Gastroesophageal sphincter (tissue), 4 donors: ENCODE measurements around the gene EMILIN2. TPM values are rescaled to one million over a fixed set of nuclear protein-coding genes. Genes with fewer than 3 reads are reported as not detected.

Experiments used
- ATAC-seq: fragments of 150-250 bp; one replicate; pipeline ENCODE4 v1.9.1; 2016; ENCODE audit warnings: mild to moderate bottlenecking, moderate library complexity
- H3K27ac ChIP-seq, 4 donors: fragments of 200-600 bp; sonication (generic) in 3 of 4; 1 replicate in 3 of 4; 2 replicates in 1 of 4; pipeline ENCODE4 v1.5.1; 2016 to 2019
- H3K27me3 ChIP-seq: fragments of 200-600 bp; sonication (generic); one replicate; pipeline ENCODE4 v1.5.1; 2019
- H3K36me3 ChIP-seq, 2 donors: fragments of 200-600 bp; sonication (generic); one replicate each; pipeline ENCODE4 v1.5.1; 2019; ENCODE audit warnings: control low read depth in 1 of 2
- H3K4me1 ChIP-seq, 3 donors: fragments of 200-600 bp; sonication (generic); 1 replicate in 2 of 3; 2 replicates in 1 of 3; pipeline ENCODE4 v1.5.1; 2016 to 2019; ENCODE audit warnings: control low read depth in 2 of 3
- H3K4me3 ChIP-seq, 2 donors: fragments of 200-600 bp; sonication (generic); one replicate each; pipeline ENCODE4 v1.5.1; 2019; ENCODE audit warnings: mild to moderate bottlenecking in 1 of 2, moderate library complexity in 1 of 2
- H3K9me3 ChIP-seq, 3 donors: fragments of 200-600 bp; sonication (generic); one replicate each; pipeline ENCODE4 v1.5.1; 2017 to 2019; ENCODE audit warnings: control low read depth in 2 of 3
- CTCF ChIP-seq, 4 experiments: fragments of 200-600 bp in 2 of 4; fragments of 450-650 bp in 2 of 4; sonication (generic) in 1 of 4; IDR thresholded peaks; one replicate each; pipeline ENCODE4 v1.5.1; 2017 to 2019; ENCODE audit warnings: antibody characterized with exemption in 4 of 4, mild to moderate bottlenecking in 2 of 4, moderate library complexity in 2 of 4
- EP300 ChIP-seq: sonication (generic); formaldehyde crosslinking; IDR thresholded peaks from one replicate; pipeline ENCODE4 v1.6.1; 2017; ENCODE audit warnings: antibody characterized with exemption, mild to moderate bottlenecking
- POLR2A ChIP-seq, 2 donors: fragments of 450-650 bp; IDR thresholded peaks; one replicate each; pipeline ENCODE4 v1.6.1; 2017; ENCODE audit warnings: antibody characterized with exemption in 2 of 2, mild to moderate bottlenecking in 2 of 2, moderate library complexity in 1 of 2
- POLR2AphosphoS5 ChIP-seq: sonication (generic); formaldehyde crosslinking; IDR thresholded peaks from one replicate; pipeline ENCODE4 v1.6.1; 2017; ENCODE audit warnings: antibody characterized with exemption
- WGBS, 2 donors: methylation state at CpG; one replicate each; pipeline ENCODE4 v1.1.5; 2018; ENCODE audit warnings: low coverage in 1 of 2; 5-methylcytosine and 5-hydroxymethylcytosine counted together
- total RNA-seq, 4 donors: library from RNA; depleted of rRNA; stranded (reverse); fragments of >200 nt; gene quantifications; one replicate each; pipeline ENCODE4 v1.1.0, GENCODE V29; 2016

The EMILIN2 gene
- total RNA-seq, 4 donors from 2014 or later: 11.2 to 20.9 (median 17.0) TPM

- Histone ChIP-seq H3K4me3 (no peak overlapping the region), H3K27me3 (no peaks in the 10 kb centered on the region), H3K36me3 (no peaks in the 10 kb centered on the region), H3K4me1 (no peaks in the 10 kb centered on the region), H3K27ac (no peak overlapping the region), H3K9me3 (peaks cover 0 to 38% (median 0%) of the 10 kb centered on the region in 3 donors)
- ATAC-seq: no peak
- TF ChIP-seq CTCF (IDR thresholded peaks at IDR 0.05) (no peak), POLR2A (IDR thresholded peaks at IDR 0.05) (no peak), EP300 (no peak), POLR2AphosphoS5 (no peak)
- WGBS, 2 donors: 100% methylated on average over 1 of the region's 1 CpG
Measured at GRCh38 chr18:2811416-2811815, 35.4 kb upstream of the EMILIN2 start.

GRCh38 chr18:2814928-2815327 lies 31.9 kb upstream of the EMILIN2 start:
- Histone ChIP-seq H3K4me1 (no peaks in the 10 kb centered on the region), H3K36me3 (no peaks in the 10 kb centered on the region), H3K27me3 (no peaks in the 10 kb centered on the region), H3K9me3 (peaks cover 0 to 43% (median 0%) of the 10 kb centered on the region in 3 donors), H3K27ac (no peak overlapping the region), H3K4me3 (no peak overlapping the region)
- no peak for ATAC-seq
- TF ChIP-seq POLR2AphosphoS5: no peak
- no peak for TF ChIP-seq POLR2A (IDR thresholded peaks at IDR 0.05)
- TF ChIP-seq EP300: no peak
- TF ChIP-seq CTCF (IDR thresholded peaks at IDR 0.05): no peak
- WGBS, 2 donors: 90 to 100% methylated on average over 2 of the region's 2 CpGs

DNA sequence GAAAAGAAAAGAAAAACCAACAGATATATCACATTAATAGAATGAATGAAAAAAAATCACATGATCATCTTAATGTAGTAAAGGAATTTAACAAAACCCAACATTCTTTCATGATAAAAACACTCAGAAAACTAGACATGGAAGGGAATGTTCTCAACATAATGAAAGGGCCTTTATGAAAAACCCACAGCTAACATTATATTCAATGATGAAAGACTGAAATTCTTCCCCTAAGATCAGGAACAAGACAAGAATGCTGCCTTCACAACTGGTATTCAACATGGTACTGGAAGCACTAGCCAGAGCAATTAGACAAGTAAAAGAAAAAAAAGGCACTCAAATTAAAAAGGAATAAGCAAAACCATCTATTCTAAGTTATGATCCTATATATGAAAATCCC lies 28.5 kb upstream of the EMILIN2 start:
- ATAC-seq: no peak

GRCh38 chr18:2821695-2822094 lies 25.1 kb upstream of the EMILIN2 start:
- Histone ChIP-seq H3K4me3 (no peak overlapping the region), H3K9me3 (peaks cover 0 to 10% (median 0%) of the 10 kb centered on the region in 3 donors), H3K27ac (no peak overlapping the region), H3K36me3 (no peaks in the 10 kb centered on the region), H3K27me3 (no peaks in the 10 kb centered on the region), H3K4me1 (no peaks in the 10 kb centered on the region)
- WGBS, 2 donors: 94 to 100% methylated on average over 2 of the region's 2 CpGs
- no peak for ATAC-seq
- TF ChIP-seq POLR2A (IDR thresholded peaks at IDR 0.05) (no peak), POLR2AphosphoS5 (no peak), EP300 (no peak), CTCF (IDR thresholded peaks at IDR 0.05) (no peak)

More for the DNA sequence above, 28.5 kb upstream of the EMILIN2 start:
- peaks cover 0 to 26% (median 0%) of the 10 kb centered on the region in 3 donors for H3K9me3 ChIP-seq
- TF ChIP-seq POLR2A (IDR thresholded peaks at IDR 0.05) (no peak), CTCF (IDR thresholded peaks at IDR 0.05) (no peak), POLR2AphosphoS5 (no peak), EP300 (no peak)
- no peak overlapping the region for H3K27ac ChIP-seq
- H3K4me3 ChIP-seq: no peak overlapping the region
- no peaks in the 10 kb centered on the region for H3K27me3 ChIP-seq
- no peaks in the 10 kb centered on the region for H3K36me3 ChIP-seq
- no peaks in the 10 kb centered on the region for H3K4me1 ChIP-seq

- H3K27me3 ChIP-seq: no peaks in the 10 kb centered on the region
- no peaks in the 10 kb centered on the region for H3K4me1 ChIP-seq
- ATAC-seq: no peak
- 80 to 100% methylated on average over 1 to 6 of the region's 6 CpGs for WGBS, 2 donors
- H3K9me3 ChIP-seq: peaks cover 0 to 10% (median 0%) of the 10 kb centered on the region in 3 donors
- H3K36me3 ChIP-seq: no peaks in the 10 kb centered on the region
- H3K4me3 ChIP-seq: no peak overlapping the region
- no peak overlapping the region for H3K27ac ChIP-seq
- TF ChIP-seq EP300: no peak
- no peak for TF ChIP-seq POLR2AphosphoS5
- TF ChIP-seq CTCF (IDR thresholded peaks at IDR 0.05): no peak
- no peak for TF ChIP-seq POLR2A (IDR thresholded peaks at IDR 0.05)
Measured at GRCh38 chr18:2822213-2822921, 24.4 kb upstream of the EMILIN2 start.
